Measurements from ENCODE around the gene TMEM120B.
"Not testable (repeated sequence)": the region's sequence is repeated elsewhere in the genome, so short reads cannot be mapped to it uniquely, and the experiment has no call there.

Gene TMEM120B

DNA sequence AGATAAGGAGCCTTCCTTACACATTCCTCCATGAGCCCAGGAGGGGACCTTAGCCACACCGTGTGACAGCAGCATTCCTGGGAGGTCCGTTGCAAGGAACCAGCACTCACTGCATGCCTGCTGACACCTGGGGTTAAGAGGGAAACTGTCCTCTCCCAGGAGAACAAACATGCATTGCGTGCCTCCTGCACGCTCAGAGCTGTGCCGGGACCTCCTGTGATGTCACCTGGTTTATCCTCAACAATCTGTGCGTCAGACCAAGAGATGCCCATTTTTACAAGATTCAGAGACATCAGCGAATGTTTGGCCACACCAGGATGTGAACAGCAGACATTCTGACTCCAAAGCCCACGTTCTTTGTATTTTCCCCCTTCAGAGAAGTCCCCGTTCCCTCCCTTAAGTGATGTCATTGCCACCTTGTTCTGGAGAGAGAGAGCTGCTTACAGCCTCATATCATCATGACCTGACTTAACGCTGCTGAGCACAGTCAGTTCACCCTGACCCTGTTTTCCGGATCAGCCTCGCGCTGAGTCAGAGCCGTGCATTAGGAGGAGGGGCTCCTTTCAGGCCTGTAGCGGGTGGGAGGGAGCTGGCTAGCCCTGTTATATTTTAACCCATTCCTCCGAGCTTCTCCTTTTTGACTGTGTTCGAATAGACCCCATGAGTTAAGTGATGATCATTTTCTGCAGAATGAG is 36.2 kb downstream of the TMEM120B start:
- DNase-seq: peak; percentile 57 to 65

DNA sequence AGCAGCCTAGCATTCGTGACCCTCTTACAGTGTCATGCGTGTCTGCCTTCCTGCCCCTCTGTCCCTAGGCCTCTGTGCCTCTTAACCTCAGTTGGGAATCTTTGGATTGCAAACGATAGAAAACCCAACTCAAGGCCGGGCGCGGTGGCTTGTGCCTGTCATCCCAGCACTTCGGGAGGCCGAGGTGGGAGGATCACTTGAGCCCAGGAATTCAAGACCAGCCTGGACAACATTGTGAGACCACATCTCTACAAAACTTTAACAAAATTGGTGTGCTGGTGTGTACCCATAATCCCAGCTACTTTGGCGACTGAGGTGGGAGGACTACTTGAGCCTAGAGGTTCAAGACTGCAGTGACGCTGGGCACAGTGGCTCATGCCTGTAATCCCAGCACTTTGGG is 36.7 kb downstream of the TMEM120B start:
- no peak for DNase-seq

DNA sequence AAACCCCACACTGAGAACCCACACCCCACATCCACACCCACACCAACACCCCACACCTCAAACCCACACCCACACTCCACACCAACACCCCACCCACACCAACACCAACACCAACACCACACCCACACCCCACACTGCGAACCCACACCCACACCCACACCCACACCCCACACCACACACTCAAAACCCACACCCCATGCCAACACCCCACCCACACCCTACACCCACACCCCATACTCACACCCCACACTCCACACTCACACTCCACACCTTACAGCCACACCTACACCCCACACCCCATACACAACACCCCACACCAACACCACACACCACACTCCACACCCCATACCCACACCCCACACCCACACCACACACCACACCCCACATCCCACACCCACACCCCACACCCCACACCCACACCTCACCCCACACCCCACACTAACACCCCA is 38.0 kb downstream of the TMEM120B start:
- no peak for DNase-seq

DNA sequence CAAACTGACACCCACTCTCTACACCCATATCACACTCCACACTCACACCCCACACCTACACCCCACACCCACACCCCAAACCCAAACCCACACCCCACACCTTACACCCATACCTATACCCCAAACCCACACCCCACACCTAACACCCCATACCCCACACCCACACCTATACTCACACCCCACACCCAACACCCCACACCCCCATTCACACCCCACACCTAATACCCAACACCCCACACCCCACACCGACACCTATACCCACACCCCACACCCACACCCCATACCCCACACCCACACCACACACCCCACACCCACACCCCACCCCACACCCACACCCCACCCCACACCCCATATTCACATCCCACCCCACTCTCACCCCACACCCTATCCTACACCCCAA is 38.5 kb downstream of the TMEM120B start:
- DNase-seq: no peak

DNA sequence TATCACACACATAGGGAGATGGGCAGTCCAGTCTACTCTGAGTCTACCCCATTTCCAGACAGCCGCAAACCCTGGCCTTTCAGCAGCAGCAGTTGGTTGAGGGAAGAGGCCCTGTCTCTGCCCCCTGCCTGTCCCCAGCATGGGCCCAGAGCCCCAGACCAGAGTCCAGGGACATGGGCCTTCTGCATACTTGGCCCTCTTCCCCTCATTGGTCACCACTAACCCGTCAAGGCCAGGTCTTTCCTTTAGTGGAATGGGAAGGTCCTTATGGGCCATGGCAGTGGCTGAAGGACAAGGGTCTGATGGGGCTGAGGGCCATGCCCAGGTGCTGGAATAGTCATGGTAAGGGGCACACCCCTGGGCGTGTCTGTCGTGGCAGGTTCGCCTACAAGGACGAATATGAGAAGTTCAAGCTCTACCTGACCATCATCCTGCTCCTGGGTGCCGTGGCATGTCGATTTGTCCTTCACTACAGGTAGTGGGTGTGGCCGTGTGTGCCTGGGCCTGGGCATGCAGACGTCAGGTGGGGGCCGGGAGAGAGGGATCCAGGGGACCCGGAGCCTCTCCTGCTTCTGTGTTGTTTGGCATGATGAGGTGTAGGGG is 39.3 kb downstream of the TMEM120B start:
- DNase-seq: no peak

DNA sequence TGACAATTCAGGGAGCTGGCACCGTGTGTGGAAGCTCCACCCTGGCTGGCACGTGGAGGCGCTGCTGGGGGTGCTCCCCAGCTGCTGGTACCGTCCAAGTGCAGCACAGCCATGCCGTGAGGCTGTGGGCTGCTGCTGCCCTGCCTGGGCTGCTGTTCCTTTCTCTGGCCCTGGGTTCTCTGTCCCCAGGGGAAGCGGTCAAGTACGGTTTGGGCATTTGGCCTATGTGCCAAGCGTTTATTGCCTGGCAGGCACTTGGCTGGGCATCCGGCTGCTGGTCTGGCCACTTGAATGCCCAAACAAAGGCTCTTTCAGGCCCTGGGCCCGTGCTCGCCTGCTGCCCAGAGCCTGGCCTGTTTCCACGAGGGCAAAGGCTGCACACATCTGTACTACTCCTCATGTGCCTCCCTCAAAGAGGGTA is 41.3 kb downstream of the TMEM120B start:
- no peak for DNase-seq

DNA sequence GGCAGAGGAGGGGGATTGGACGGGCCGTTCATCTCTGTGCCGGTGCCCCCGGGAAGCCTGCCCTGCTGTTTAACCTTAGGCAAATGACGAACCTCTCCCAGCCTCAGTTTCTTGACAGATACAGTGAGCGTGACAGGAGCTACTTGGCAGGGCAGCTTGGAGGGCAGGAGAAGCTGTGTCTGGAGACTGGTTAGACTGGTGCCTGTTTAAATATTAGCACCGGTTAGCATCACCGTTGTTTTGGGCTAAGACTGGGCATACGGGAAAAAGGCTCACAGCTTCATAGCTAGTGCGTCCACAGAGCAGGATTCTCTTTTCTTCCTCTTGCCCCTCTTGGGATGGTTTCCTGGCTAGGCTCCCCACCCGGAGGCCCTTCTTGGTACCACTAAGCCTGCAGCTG is 42.3 kb downstream of the TMEM120B start:
- DNase-seq: no peak

DNA sequence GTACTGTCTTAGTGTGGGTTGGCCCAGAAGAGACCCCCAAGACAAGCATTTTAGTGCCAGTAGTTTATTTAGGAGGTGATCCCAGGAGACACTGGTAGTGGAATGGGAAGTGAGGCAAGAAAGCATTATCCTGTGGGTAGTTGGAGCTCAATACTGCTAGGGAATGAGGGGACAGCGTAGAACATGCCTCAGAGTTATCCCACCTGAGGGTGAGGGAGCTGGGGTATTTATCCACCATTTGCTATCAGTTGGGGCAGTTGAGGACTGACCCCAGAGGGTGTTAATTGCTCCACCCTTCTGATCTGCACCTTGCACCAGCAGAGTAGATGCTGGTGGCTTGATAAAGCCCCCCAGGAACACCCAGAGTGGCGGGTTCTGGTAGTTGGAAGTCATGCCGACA is 43.0 kb downstream of the TMEM120B start:
- no peak for DNase-seq

DNA sequence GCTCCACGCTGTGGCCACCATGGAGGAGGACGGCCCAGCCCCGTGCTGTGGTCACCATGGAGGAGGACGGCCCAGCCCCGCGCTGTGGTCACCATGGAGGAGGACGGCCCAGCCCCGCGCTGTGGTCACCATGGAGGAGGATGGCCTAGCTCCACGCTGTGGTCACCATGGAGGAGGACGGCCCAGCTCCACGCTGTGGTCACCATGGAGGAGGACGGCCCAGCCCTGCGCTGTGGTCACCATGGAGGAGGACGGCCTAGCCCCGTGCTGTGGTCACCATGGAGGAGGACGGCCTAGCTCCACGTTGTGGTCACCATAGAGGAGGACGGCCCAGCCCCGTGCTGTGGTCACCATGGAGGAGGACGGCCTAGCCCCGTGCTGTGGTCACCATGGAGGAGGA is 46.0 kb downstream of the TMEM120B start:
- DNase-seq: not testable (repeated sequence)

DNA sequence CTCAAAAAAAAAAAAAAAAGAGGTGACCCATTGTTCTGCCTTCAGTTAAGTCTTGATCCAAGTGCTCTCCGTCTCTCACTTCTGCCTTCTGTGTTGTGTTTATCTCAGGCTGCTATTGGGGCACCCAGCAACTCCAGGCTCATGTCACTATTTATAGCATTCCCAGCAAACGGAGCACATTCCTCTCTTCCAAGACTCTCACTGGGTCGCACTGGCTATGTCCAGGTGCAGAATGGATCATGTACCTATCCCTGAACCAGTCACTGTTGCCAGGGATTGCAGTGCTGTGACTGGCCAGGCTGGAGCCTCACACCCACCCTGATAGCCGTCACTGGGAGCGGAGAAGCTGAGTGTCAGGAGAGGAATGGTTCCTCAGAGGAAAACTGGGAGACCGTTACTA is 49.7 kb downstream of the TMEM120B start:
- no peak for DNase-seq

DNA sequence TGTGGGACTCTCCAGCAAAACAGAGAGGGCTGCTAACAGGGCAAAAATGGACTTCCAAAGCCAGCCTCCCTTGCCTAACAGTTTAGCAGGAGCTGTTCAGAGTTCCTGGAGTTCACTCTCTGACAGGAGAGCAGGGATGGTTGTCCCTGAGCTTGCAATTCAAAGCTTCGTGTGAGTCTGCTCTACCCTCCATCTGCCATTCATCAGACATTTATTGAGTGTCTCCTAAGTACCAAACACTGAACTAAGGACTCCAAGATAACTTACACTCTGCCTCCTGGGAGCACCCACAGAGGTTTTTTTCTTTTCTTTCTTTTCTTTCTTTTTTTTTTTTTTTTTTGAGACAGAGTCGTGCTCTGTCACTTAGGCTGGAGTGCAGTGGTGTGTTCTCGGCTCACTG is 52.3 kb downstream of the TMEM120B start:
- DNase-seq: no peak

DNA sequence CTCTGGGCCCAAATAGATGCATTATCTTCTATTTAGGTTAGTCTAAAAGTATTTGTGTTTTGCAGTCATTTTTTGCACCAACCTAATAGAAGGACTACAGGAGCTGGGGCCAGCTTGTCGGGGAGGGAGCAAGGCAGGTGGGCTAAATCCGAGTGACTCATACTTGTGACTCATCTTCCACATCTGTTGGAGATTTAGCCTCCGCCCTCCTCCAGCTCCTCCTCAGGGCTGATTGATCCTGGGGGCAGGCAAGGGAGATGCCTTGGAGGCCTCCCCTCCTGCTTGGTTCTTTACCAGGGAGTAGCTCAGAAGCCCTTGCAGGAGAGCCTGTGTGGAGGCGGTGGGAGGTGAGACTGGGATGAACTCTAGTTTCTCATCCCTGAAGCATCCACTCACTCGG is 53.0 kb downstream of the TMEM120B start:
- peak; percentile 34 to 51 for DNase-seq

DNA sequence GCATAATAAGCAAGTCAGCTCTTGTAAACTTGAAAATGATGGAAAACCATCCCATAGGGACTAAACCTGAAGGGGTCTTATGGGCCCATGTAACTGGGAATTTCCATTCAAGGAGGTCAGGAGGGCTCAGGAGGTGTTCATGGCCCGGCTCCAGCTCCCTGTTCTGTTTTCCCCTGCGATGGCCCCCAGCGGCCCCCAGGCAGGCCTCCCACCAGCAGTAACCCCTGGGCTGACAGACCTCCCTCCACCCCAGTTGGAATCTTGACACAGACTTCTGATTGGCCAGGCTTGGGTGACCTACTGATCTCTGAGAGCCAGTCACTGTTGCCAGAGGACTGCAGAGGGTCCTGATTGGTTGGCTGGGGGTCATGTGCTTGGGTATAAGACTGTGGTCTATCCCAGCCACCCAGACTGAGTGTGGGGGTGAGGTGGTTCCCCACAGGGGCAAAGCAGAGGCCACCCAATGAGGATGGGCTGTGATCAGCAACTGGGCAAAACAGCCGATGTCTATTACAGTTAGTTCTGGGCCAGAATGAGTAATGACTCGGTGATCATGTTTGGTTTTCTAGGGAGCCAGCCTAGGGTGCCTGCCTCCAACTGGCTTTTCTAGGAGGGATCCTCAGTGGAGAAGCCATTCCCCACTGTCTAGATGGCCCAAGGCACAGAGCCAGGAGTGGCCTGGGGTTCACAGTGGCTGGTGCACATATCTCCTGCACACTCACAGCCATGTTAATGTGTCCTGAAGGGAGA is 53.9 kb downstream of the TMEM120B start:
- DNase-seq: no peak

DNA sequence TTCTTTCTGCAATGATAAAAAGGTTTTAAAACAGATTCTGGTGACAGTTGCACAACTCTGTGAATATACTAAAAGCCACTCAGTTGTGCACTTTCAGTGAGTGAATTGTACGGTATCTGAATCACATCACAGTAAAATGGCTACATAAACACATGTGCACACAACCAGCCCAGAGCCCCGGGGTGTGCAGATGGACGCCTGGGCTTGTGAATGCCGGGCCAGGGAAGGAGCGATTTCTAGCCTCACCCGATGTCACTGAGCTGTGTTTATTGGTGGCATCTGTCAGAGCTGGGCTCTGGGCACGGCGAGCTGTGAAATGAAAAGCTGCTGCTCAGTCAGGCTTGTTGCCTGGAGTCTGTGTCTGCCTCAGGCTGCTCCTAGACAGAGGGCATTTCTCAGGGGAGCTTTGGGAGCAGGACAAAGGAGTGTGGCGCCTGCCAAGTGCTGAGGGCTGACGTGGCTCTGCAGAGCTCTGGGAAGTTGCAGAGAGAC is 55.0 kb downstream of the TMEM120B start:
- DNase-seq: no peak

DNA sequence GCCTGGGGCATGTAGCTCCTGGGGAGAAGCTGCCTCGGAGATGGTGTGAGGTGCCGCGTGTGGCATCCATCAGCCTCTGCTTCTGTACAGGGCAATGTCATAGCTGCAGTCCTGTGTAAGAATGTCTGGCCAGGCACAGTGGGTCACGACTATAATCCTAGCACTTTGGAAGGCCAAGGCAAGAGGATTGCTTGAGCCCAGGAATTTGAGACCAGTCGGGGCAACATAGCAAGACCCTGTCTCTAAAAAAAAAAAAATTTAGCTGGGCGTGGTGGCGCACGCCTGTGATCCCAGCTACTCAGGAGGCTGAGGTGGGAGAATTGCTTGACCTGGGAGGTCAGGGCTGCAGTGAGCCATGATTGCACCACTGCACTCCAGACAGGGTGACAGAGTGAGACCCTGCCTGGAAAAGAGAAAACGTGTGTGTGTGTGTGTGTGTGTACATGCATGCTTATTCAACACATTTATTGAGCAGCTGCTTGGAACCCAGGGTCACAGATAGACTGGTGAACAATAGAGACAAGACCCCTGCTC is 56.8 kb downstream of the TMEM120B start:
- no peak for DNase-seq

DNA sequence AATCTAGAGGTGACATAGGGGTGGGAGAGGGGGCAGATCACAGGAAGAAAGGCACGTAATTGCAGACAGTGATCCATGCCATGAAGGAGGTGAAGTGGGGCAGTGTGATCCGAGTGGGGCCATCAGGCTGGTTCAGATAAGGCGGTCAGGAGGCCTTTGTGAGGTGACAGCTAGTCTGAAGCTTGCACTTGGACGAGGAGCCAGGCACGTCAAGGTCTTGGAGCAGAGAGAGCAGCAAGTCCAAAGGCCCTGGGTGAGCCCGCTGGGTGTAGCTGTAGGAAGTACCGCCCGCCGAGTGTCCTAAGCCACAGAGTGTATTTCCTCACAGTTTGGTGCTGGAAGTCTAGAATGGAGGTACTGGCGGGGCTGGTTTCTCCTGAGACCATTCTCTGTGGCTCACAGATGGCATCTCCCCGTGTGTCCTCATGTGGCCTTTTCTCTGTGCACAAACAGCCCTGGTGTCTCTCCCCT is 57.3 kb downstream of the TMEM120B start:
- DNase-seq: no peak

DNA sequence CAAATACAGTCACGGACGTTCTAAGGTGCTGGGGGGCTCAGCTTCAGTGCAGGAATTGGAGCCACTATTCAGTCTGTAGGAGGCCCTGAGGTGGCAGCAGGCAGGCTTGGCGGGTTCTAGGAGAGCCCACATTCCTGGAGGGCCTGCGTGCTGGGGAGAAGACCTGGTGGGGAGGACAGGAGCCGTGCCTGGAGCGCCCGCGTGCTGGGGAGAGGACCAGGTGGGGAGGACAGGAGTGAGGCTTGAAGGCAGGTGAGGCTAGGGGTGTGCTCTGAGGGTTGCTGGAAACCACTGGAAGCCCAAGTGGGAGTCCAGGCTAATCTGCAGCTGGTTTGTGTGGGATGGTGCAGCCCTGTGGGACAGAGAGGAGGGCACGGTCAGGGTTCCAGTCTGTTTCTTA is 57.8 kb downstream of the TMEM120B start:
- DNase-seq: no peak

DNA sequence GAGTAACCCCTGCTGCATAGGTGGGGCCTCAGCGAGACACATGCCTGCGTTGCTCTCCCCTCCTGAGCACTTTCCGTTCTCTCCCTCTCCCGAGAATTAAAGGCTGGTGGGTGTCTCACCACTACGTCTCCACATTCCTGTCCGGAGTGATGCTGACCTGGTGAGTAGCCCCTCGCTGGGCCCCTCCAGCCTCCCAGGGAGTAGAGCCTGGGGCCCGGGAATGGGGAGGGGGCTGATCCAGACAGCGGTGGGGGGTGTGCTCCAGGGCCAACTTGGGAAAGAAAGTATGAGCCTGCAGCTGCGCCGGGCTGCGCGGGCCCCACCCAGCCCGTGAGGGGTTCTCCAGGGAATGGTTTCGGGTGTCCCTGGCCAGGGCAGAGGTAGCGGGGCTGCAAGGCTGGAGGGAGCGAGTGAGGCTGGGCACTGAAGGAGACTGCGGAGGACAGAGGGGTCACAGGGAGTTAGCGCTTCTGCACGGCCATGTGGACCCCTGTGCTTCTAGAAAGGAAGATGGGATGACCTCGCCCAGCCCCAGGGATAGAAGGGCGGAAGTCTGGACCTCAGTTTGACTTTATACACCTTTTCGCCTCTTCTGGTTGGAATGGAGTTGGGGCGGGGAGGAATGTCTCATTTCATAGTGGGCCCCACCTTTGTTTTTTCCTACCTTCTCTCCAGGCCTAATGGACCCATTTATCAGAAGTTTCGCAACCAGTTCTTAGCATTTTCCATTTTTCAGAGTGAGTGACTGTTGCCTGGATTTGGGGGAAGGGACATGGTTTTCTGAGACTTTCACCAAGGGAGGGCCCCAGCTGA is 58.5 kb downstream of the TMEM120B start:
- DNase-seq: no peak

DNA sequence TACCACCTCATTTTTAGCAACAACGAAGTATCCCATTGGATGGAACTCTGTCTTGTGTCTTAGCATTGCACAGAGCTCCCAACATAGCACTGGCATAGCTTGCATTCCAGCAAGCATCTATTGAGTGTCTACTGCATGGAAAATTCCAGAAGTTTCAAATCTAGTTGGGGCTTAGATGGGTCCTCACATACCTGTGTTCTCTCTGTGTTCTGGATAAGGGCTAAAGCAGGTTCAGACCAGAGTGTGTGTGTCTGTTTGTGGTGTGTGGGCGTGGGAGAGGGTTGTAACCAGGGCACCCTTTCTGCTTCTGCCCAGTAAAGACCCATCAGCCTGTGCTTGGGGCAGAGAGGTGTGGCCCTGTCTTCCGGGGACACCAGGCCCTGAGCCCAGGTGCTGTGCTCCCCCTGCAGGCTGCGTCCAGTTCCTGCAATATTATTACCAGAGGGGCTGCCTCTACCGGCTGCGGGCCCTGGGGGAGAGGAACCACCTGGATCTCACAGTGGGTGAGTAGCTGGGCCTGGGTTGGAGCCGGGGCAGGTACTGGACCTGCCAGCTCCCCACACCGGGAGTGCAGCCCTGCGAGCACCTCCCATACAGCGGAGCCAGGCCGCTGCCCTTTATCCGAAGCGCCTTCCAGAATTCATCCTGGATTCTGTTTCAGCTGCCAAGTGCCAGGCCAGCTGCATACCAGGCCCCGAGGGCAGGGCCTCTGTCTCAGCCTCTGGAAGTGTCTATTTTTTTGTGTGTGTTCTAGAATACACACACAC is 60.6 kb downstream of the TMEM120B start:
- peak; percentile 38 to 70 for DNase-seq

DNA sequence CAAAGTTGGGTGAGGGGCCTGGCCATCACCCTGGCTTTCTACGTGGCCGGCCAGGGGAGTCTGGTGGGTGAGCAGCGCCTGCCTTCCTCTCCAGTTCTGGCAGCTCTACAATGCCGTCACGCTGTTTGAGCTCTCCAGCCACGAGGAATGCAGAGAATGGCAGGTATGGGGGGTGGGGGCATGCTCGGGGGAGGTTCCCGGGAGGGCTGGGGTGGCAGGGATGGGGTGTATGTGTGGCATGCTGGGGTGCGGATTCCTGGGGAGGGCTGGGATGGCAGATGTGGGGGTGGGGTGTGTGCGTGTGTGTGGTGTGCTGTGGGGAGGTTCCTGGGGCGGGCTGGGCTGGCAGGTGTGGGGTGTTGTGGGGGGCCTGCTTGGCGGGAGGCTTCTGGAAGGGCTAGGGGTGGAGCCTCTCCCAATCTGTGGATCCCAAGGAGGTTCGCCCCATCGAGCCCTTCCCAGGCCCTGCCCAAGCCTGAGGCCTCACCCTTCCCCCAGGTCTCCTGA is 62.5 kb downstream of the TMEM120B start:
- DNase-seq: no peak

DNA sequence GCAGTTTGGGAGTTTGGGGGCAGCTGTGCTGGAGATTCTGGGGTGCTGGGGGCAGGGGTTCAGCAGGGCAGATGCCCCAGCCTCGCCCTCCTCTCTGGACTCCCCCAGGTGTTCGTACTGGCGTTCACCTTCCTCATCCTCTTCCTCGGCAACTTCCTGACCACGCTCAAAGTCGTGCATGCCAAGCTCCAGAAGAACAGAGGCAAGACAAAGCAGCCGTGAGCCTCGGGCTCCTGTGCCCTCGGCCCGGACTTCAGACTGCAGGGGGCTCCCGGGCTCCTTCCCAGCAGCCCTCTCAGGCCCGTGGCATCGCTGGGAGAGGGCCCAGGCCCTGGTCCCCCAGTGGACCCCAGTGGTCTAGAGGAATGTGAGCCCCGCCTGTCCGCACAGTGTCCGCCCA is 62.9 kb downstream of the TMEM120B start:
- DNase-seq: no peak

Measured in SW 1271 (cell line).